Measurements from ENCODE around the gene A1BG. TPM values are rescaled to one million over a fixed set of nuclear protein-coding genes. Genes with fewer than 3 reads are reported as not detected.

Gene A1BG
- total RNA-seq, 1 experiment from 2014 or later = 1.2 TPM

DNA sequence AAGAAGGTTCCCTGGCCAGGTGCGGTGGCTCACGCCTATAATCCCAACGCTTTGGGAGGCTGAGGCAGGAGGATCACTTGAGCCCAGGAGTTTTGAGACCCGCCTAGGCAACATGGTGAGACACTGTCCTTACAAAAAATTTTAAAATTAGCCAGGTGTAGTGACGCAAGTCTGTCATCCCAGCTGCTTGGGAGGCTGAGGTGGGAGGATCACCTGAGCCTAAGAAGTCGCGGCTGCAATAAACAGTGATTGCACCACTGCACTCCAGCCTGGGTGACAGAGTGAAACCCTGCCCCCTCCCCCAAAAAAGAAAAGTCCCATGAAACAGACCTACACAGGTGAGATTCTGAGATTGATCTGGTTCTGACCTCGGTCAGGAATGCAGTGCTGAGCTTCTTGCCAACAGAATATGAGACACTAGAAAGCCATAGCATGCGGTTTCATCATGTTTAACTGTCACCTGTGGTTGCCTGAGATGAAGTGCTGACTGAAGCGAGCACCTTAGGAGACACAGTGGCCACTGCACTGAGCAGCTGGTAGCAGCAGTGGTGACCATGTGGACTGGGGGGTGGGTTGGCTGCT lies 2.0 kb upstream of the A1BG start:
- BruUV-seq (replicated peaks) = no TSS peak
- TF ChIP-seq ZNF274 (IDR thresholded peaks at IDR 0.05; ENCODE audit: low read depth, low read length) = no peak
- no peak for TF ChIP-seq JUND (IDR thresholded peaks at IDR 0.05)
- TF ChIP-seq POLR2AphosphoS5 (IDR thresholded peaks at IDR 0.05; ENCODE audit: low read depth, low read length) = no peak
- TF ChIP-seq CBX3 (IDR thresholded peaks at IDR 0.05; ENCODE audit: low read depth) = no peak
- no peak for TF ChIP-seq TCF7L2 (IDR thresholded peaks at IDR 0.05; ENCODE audit: borderline replicate concordance, extremely low read depth, insufficient read depth, insufficient read length)
- no peak for TF ChIP-seq EGR1 (IDR thresholded peaks at IDR 0.05; ENCODE audit: low read depth)
- TF ChIP-seq, protein P1, sequence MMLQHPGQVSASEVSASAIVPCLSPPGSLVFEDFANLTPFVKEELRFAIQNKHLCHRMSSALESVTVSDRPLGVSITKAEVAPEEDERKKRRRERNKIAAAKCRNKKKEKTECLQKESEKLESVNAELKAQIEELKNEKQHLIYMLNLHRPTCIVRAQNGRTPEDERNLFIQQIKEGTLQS (IDR thresholded peaks at IDR 0.05) = no peak
- no peak for TF ChIP-seq EZH2phosphoT487 (IDR thresholded peaks at IDR 0.05; ENCODE audit: borderline replicate concordance)
- TF ChIP-seq CEBPB (IDR thresholded peaks at IDR 0.05; ENCODE audit: low read depth) = no peak
- no peak for TF ChIP-seq ELF1 (IDR thresholded peaks at IDR 0.05; ENCODE audit: borderline replicate concordance, low read depth)
- Histone ChIP-seq H3K4me3 (replicated peaks in 1 of 2; ENCODE audit: low read depth in 1 of 2, low read length in 2 of 2) (no peak overlapping the region), H2AFZ (ENCODE audit: low read depth, low read length, poor library complexity, severe bottlenecking) (no peak overlapping the region), H3K27me3 (ENCODE audit: insufficient read depth, low read length) (no peaks in the 10 kb centered on the region), H3K4me1 (ENCODE audit: control insufficient read depth in 1 of 2, insufficient read depth in 2 of 2, low read length in 2 of 2) (no peaks in the 10 kb centered on the region), H3K79me2 (ENCODE audit: insufficient read depth, low read length) (no peaks in the 10 kb centered on the region), H3K9me3 (ENCODE audit: control insufficient read depth in 1 of 2, insufficient read depth in 1 of 2, low read depth in 1 of 2, low read length in 2 of 2) (no peaks in the 10 kb centered on the region), H3K27ac (ENCODE audit: low read depth, low read length) (no peak overlapping the region), H4K20me1 (ENCODE audit: insufficient read depth) (no peaks in the 10 kb centered on the region), H3K4me2 (ENCODE audit: low read length) (no peak overlapping the region), H3K36me3 (ENCODE audit: control insufficient read depth in 1 of 2, insufficient read depth in 2 of 2, low read length in 2 of 2) (no peaks in the 10 kb centered on the region), H3K9ac (ENCODE audit: low read length) (no peak overlapping the region), H3K9me2 (ENCODE audit: insufficient read depth) (no peaks in the 10 kb centered on the region)
- RAD21 ChIA-PET (ENCODE audit: low non-redundant PET in 1 of 2, low total read pairs in 2 of 2, uncharacterized antibody in 2 of 2, unreplicated experiment in 2 of 2) = no interaction called here
- POLR2A ChIA-PET = interaction anchor here (1.9 kb wide), 1 partner anchor 7 kb away, joined by 6 read pairs; the partner anchor contains the start of gene ZNF497
- ATAC-seq (no peak), DNase-seq (ENCODE audit: low read depth, low spot score) (no peak)
- CTCF ChIA-PET = no interaction called here
- intact Hi-C loops (cut with micrococcal nuclease) = no loop called here

DNA sequence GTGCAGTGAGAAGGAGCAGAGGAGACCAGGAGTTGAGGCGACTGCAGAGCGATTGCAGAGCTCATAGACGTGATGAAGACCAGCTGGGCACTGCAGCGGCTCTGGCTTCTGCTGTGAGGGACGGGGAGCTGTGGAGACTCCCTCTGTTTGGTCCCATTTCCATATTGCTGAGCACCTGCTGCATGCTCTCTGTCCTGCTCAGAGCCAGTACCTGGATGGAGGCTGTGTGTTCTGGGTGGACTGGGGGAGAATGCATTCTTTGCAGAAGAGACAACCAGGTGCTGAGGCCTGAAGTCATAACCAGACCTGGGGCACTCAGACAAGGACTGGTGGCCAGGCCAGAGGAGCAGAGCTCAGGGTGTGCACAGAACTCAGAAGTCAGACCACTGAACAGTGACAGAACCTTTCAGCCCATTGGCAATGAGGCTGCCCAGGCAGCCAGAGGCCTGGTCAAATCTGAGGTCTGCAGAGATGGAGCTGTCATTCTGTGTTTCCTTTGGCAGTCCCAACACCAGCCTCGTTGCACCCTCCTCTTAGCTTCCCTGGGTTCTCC lies 1.3 kb upstream of the A1BG start:
- H3K9me3 ChIP-seq (ENCODE audit: control insufficient read depth in 1 of 2, insufficient read depth in 1 of 2, low read depth in 1 of 2, low read length in 2 of 2) = no peaks in the 10 kb centered on the region
- no peak overlapping the region for H3K27ac ChIP-seq (ENCODE audit: low read depth, low read length)
- no peak for ATAC-seq
- no peaks in the 10 kb centered on the region for H4K20me1 ChIP-seq (ENCODE audit: insufficient read depth)
- ChIA-PET RAD21 (ENCODE audit: low non-redundant PET in 1 of 2, low total read pairs in 2 of 2, uncharacterized antibody in 2 of 2, unreplicated experiment in 2 of 2) (no interaction called here), CTCF (no interaction called here), POLR2A (interaction anchor here (1.9 kb wide), 1 partner anchor 8 kb away, joined by 6 read pairs; the partner anchor contains the start of gene ZNF497)
- H3K4me2 ChIP-seq (ENCODE audit: low read length) = no peak overlapping the region
- H3K4me3 ChIP-seq (replicated peaks in 1 of 2; ENCODE audit: low read depth in 1 of 2, low read length in 2 of 2) = no peak overlapping the region
- no peak overlapping the region for H2AFZ ChIP-seq (ENCODE audit: low read depth, low read length, poor library complexity, severe bottlenecking)
- no peaks in the 10 kb centered on the region for H3K4me1 ChIP-seq (ENCODE audit: control insufficient read depth in 1 of 2, insufficient read depth in 2 of 2, low read length in 2 of 2)
- BruUV-seq (replicated peaks) = no TSS peak
- intact Hi-C loops (cut with micrococcal nuclease) = no loop called here
- H3K79me2 ChIP-seq (ENCODE audit: insufficient read depth, low read length) = no peaks in the 10 kb centered on the region
- TF ChIP-seq EZH2phosphoT487 (IDR thresholded peaks at IDR 0.05; ENCODE audit: borderline replicate concordance) (no peak), POLR2A (IDR thresholded peaks at IDR 0.05; ENCODE audit: borderline replicate concordance, extremely low read depth, insufficient read depth, insufficient read length) (no peak), YY1 (IDR thresholded peaks at IDR 0.05; ENCODE audit: extremely low read depth, insufficient replicate concordance, low read depth, low read length) (no peak), JUND (IDR thresholded peaks at IDR 0.05) (no peak), ELF1 (IDR thresholded peaks at IDR 0.05; ENCODE audit: borderline replicate concordance, low read depth) (no peak)
- H3K9me2 ChIP-seq (ENCODE audit: insufficient read depth) = no peaks in the 10 kb centered on the region
- H3K9ac ChIP-seq (ENCODE audit: low read length) = no peak overlapping the region
- DNase-seq (ENCODE audit: low read depth, low spot score) = no peak
- no peaks in the 10 kb centered on the region for H3K27me3 ChIP-seq (ENCODE audit: insufficient read depth, low read length)
- H3K36me3 ChIP-seq (ENCODE audit: control insufficient read depth in 1 of 2, insufficient read depth in 2 of 2, low read length in 2 of 2) = no peaks in the 10 kb centered on the region
